NCI-H146 treated with DMSO at 0.1 percent for 48 hours (cell line): ENCODE data around the gene FPR2.
"Not testable (repeated sequence)": the region's sequence is repeated elsewhere in the genome, so short reads cannot be mapped to it uniquely, and the experiment has no call there.

Experiments
- DNase-seq: peaks from one replicate; lab custom pipeline; 2025; ENCODE audit not compliant: unreplicated experiment; lab: John Stamatoyannopoulos, UW

Gene FPR2, protein sequence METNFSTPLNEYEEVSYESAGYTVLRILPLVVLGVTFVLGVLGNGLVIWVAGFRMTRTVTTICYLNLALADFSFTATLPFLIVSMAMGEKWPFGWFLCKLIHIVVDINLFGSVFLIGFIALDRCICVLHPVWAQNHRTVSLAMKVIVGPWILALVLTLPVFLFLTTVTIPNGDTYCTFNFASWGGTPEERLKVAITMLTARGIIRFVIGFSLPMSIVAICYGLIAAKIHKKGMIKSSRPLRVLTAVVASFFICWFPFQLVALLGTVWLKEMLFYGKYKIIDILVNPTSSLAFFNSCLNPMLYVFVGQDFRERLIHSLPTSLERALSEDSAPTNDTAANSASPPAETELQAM

DNA sequence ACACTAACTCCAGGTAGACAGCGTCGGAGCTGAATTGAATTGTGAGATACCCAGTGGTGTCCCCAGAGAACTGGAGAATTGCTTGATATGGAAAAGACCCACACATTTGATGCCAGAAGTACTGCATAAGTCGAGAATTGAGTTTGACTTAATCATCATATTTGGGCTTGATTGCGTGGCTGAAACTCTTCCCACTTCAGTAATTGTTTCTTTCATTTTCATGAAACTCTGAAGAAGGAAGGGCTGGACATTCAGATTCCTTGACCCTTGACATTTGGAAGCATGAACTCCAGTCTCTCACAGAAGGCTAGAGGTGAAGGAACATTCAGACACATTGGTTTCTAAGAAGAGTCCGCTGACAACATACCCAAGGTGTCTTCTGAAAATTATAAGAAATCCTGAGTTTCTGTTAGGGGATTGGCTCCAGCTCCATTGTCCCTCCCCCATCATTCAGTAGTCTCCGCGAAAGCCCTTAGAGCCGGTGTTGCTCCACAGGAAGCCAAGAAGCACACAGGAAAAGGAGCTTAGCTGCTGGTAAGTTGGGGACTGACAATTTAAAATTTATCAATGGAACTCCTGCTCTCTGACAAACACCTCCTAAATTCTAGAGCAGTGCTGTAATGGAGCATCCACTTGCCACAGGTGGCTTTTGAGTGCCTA lies at the start of gene FPR2:
FPR2 (plus strand) TSS at position 484 of the 660 bp plus-strand sequence. CDS start 7,479 bp downstream, outside the sequence.
- DNase-seq: no peak

DNA sequence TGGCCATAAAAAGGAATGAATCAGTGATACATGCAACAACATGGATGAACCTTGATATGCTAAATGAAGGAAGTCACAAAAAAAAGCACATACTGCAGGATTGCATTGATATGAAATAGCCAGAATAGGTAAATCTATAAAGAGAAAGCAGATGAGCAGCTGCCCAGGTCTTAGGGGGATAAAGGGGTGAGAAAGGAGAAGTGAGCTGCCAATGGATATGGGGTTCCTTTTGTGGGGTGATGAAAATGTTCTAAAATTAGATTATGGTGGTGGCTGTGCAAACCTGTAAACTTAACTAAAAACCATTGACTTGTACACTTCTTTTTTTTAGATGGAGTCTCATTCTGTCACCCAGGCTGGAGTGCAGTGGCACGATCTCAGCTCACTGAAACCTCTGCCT lies 49.3 kb upstream of the FPR2 start:
- DNase-seq: no peak

DNA sequence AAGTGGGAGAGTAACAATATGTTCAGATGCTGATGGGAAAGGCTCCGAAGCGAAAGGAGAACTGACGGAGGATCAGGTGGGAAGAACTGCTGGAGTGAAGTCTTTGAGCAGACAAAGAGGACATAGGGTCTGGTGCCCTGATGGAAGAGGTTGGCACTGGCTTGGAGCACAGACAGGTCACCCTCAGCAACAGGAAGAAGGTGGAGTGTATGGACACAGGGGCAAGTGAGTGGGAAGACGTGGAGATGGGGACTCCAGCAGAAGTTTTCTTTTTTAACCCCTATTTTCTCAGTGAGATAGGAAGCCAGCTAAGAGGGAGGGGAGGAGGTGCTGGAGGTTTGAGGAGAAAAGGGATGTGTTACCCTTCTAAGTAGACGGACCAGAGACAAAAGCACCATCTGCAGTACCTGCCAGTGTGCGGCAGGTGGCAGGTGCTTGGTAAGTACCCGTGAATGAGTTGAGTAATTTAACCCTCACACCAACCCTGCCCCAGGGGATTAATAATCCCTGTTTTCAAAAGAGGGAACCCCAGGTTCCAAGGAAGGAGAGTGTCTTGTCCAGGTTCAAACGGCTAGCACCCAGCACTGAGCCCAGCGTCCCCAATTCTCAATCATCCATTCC lies 48.4 kb upstream of the FPR2 start:
- peak; percentile 36 for DNase-seq

DNA sequence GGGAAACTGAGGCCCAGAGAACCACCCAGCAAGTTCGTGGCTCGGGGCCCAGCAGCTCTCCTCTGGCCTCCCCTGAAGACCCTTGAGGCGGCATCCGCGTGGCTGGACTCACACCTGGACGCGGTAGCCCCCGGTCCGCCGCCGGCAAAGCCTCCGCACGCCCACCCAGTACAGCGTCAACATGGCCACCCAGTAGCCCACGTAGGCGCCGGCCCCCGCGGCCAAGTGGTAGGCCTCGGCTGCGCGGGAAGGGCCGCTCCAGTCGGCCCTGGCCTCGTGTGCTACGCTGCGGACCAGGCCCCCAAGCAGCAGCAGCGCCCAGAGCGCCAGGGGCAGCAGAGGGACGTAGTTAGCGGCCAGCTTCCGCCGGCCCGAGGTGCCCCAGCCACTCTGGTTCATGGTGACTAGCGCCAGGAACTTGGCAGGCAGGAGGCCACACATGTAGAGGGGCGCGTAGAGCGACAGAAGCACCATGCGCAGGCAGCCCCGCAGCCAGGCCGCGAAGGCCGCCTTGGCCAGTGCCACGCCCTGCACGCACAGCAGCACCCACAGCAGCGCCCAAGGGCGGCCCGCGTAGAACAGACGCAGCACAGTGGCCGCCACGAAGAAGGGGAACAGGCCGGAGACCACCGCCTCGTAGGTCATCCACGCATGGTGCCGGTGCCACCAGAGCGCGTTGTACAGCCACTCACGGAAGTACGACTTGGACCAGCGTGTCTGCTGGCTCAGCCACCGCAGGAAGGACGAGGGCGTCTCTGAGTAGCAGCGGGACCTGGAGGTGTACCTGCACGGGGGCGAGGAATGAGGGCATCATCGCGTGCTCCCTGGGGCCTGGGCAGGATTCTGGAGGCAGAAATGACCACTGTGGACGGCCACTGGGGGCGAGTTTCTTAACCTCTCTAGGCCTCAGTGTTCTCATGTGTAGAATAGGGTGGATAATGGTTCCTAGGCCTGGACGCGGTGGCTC lies 47.4 kb upstream of the FPR2 start:
- DNase-seq: no peak

DNA sequence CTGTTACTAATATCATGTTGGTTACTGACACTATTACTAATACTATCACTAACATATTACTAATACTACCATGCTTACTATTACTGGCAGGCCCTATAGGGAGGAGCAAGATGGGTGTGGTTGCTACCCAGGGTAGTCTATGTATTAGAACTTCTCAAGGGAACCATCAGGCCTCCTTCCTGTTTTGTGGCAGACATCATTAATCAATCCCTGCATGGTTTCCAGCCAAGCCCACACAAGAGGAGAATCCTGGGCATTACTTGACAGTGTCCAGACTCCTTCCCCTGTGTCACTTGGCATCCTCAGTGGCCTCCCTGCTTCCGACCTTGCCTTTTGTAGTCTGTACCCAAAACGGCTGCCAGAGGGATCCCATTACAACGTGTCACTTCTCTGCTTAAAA lies 46.1 kb upstream of the FPR2 start:
- DNase-seq: no peak

DNA sequence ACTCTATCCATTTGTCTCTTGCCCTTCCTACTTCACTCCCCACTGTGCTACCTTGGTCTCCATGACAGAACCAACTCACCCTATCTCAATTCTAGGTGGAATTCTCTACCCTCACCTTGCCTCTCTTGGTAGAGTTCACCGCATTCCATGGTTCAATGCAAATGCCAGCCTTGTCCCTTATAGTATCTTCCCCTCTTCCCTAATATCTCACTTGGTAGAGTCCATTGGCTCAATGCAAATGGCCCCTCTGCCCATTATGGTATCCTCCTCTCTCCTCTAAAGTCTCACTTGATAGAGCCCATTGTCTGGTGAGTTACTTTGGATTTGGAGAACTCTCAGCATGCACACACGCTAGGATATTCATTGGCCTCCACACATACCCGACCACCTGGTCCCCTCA lies 45.1 kb upstream of the FPR2 start:
- DNase-seq: no peak

DNA sequence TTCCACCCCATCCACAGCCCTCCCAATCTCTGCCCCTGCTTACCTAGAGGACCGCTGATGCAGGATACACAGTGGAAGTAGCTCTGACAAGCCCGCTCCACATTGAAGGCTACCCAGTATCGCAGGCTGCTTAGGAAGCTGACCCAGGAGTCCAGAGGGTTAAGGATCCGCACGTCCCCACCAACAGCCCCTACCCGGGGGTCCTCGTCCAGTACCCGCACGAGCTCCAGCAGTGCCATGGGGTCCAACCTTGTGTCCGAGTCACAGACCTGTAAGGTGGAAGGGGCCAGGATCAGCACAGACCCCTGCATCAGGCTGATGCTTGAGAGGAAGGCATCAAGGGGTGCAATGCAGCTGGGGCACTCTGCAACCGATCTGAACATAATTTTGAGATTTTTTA lies 44.1 kb upstream of the FPR2 start:
- no peak for DNase-seq

DNA sequence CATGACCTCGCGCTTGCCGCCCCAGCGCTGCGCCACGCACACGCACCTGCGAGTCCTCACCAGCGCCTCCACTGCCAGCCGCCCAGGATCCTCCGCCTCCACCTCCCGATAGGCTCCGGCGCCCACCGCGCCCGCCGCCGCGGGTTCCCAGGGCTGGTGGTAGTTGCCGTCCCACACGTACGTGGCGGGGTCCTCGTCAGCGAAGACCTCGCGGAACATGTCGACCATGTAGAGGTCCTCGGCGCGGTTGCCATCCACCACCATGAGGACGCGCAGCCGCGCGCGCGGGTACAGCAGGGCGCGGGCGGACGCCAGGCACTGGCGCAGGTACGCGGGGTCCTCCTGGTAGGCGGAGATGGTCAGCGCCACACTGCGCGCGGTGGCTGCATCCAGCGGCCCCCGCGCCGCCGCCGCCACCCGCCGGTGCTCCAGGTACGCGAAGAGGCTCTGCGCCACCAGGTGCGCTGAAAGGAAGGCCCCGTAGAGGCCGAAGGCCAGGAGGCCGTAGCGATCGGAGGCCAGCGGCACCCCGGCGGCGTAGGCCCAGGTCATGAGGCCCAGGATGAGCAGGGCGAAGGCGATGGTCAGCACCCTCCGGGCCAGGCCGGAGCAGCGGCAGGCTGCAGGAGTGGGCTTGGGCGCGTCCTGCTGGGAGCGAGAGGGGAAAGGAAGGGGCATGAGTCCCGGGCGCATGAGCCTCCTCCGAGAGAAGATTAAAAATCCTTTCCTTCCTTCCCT lies 41.6 kb upstream of the FPR2 start:
- DNase-seq: no peak

DNA sequence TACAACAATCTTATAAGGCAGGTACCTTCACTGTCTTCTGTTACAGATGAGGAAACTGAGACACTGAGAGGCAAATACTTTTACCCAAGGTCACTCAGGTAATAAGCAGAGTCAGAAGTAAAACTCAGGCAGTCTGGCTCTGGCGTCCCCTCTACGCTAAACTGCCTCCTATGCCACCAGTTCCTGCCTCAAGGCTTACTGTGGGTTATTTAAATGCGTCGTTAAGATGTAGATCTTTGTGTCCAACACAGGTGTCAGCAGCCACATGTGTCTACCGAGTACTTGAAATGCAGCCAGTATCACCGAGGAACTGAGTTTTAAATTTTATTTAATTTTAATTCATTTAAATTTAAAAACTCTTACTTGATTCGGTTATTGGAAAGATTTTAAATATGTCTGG lies 39.1 kb upstream of the FPR2 start:
- DNase-seq: no peak

DNA sequence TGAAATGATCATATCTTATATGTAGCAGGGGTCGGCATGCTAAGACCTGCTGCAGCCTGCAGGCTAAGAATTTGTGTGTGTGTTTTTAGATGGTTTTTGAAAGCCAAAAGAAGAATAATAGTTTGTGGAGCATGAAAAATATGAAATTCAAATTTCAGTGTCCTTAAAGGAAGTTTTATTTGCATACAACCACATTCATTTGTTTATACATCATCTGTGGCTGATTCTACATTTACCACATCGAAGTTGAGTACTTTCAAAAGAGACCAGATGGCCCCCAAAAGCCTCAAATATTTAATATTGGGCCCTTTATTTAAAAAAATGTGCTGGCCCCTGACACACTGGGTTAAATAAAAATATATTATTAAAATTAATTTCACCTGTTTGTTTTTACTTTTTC lies 38.5 kb upstream of the FPR2 start:
- no peak for DNase-seq

DNA sequence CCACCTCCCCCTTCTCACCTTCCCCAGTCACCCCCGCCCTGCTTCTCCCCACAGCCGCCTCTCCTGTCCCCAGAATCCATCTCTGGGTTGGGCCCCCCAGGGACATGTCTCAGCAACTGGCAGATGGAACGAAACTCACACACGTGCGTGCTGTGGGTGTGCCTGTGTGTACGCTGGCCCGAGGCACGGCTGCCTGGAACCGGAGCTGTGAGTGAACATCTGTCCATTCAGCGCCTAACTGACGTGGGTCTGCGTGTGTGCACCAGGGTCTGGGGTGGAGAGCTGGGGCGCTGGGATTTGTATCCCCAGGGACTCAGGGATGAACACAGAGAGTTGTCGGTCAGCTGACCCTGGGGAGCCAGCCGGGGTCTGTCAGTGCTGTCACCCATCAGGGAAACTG lies 36.4 kb upstream of the FPR2 start:
- DNase-seq: no peak

DNA sequence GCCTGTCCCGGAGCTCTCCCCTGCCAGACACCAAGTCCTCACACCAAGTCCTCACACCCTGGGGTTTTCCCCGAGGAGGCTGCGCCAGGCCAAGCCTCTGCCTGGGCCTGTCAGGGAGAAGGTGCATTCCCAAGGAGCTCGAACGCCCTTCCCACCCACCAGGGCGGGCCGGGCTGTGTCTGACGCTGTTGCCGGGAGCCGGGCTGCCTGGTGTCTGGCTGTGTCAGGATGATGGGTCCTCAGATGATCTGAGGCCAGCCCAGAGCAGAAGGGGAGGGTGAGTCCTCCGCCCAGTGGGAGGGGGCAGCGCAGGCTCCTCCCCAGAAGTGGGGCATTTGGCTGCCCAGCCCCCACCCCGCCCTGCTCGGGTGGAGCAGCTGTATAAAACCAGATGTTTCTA lies 34.9 kb upstream of the FPR2 start:
- DNase-seq: no peak

DNA sequence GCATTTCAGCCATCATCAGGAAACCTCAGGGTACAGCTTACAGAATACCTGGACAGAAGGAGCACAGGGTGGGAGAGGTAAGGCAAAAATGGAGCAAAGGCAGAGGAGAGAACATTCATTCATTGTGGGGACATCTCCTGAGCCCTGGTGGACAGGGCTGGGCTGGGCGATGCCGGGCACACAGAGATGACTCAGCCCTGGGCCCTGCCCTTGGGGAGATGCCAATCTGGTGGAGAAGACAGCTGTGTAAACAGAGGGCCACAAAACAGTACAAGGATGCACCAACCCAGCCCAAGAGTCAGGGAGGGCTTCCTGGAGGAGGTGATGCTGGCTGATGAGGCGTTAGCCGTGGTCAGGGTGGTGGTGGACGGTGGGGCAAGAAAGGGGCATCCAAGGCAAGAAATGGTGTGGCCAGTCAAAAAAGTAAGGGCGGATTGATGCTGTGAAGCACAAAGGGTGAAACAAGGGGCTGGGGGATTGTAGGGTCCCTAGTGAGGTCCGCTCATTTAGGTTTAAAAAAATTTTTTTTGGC lies 33.6 kb upstream of the FPR2 start:
- DNase-seq: no peak

DNA sequence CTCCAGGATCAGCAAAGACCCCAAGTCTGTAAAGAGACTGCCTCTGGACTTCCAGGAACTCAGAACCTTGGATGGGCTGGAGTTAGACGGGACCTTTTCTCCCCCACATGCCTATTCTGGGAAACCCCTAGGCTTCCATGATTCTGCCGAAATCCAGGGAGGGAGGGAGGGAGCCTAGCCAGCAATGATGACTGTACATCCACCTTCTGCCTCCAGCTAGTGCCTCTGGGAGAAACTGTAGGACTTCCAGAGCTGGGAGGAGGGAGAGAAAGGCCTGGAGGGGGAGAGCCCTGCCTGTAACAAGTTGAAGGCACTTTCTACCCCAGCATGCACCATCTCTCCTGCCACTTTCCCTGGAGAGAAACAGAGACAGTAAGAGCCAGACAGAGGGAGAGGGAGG lies 31.2 kb upstream of the FPR2 start:
- DNase-seq: no peak

DNA sequence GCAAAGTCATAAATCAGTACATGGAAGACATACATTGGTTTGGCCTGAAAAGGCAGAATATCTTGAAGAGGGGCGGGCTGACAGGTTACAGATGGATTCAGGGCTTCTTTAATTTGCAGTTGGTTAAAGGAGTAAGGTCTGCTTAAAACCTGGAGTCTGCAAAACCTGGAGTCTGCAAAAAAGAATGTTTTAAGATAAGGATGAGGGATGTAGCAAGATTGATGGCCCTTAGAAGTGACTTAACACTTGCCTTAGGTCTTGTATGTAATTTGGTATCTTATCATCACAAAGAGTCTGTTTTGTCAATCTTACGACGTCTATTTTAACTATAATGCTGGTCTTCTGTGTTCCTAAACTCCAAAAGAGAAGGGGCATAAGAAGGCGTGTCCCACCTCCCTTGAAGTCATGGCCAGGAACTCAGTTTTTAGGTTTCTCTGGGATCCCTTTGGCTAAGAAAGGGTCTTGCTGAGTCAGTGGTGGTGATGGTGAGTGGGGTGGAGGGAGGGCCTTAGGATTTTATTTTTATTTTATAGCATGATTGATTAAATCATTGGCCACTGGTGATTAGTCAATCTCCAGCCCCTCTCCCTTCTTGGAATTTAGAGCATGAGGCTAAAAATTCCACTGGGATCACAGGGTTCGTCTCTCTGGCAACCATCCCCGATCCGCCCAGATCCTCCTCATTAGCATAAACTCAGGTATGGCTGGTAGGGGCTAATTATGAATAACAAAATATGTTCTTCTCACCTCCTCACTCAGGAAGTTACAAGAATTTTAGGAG lies 27.0 kb upstream of the FPR2 start:
- DNase-seq: no peak

DNA sequence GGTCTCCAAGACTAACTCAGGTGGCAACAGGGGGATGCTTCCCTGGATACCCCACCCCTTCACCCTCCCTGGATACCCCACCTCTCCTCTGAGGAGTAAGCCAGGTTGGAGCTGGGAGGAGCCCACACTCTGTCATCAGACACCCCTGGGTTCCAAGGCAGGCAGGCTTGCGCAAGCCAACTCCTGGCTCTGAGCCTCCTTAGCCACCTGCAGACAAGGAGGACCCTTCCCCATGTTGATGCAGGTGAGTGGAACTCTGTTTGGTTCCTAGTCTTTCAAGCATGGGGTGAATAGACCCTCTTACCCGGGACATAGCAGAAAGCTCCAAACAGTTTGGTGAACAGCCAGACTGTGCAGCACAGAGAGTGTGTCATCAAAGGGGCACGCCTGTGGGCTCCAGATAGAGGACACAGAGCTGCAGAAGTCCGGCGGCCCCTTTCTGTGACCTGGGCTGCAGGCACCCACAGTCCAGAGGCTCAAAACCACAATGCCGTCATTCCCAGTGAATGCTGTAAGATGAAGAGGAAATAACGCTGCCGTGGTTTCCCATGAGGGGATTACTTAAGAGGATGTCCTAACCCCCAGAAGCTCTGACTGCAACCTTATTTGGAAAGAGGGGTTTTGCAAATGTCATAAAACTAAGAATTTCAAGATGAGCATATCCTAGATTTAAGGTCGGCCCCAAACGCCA lies 25.1 kb upstream of the FPR2 start:
- no peak for DNase-seq

DNA sequence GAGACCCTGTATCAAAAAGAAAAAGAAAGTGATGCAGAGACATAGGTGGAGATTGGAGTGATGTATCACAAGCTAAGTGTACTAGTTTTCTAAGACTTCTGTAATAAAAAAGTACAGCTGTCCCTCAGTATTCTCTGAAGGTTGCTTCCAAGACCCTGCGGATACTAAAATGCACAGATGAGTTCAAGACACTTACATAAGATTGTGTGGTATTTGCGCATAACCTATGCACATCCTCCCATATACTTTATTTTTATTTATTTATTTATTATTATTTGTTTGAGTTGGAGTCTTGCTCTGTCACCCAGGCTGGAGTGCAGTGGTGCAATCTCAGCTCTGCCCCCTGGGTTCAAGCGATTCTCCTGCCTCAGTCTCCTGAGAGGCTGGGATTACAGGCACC lies 23.6 kb upstream of the FPR2 start:
- no peak for DNase-seq

DNA sequence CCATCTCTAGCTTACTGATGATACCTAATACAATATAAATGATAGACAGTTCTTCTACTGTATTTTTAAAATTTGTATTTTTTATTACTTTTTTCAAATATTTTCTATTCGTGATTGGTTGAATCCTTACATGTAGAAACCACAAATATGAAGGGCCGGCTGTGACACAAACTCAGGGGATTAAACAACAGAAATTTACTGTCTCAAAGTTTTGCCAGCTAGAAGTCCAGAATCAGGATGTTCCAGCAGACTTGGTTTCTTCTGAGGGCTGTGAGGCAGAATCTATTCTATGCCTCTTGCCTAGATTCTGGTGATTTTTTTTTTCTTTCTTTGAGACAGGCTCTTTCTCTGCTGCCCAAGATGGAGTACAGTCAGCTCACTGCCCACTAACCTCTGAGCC lies 23.1 kb upstream of the FPR2 start:
- no peak for DNase-seq

DNA sequence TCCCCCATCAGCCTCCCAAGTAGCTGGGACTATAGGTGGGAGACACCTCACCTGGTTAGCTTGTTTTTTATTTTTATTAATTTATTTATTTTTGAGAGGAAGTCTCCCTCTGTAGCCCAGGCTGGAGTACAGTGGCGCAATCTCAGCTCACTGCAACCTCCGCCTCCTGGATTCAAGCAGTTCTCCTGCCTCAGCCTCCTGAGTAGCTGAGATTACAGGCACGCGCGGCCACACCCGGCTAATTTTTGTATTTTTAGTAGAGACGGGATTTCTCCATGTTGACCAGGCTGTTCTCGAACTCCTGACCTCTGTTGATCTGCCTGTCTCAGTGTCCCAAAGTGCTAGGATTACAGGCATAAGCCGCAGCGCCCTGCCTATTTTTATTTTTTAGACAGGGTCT lies 22.5 kb upstream of the FPR2 start:
- DNase-seq: not testable (repeated sequence)
